GM12878 (cell line): ENCODE measurements around the gene CAMTA1. TPM values are rescaled to one million over a fixed set of nuclear protein-coding genes. Genes with fewer than 3 reads are reported as not detected.

Source experiments
- ATAC-seq: fragments of 200-7000 bp; cut with Tn5 transposase; 3 replicates; pipeline ENCODE4 v1.9.1; 2020; ENCODE audit warnings: mild to moderate bottlenecking, moderate library complexity
- BruUV-seq: library from RNA; stranded (reverse); fragments of 400-500 nt; replicated peaks from 2 replicates; lab custom pipeline; 2021; lab: Mats Ljungman, UMichigan
- CTCF ChIA-PET: fragments of 300-600 bp; sonication (Branson Sonifier 250); formaldehyde crosslinking; extraction: SDS; loops from one replicate; lab custom pipeline; 2021; ENCODE audit warnings: inconsistent platforms; lab: Yijun Ruan, JAX
- POLR2A ChIA-PET: fragments of 350-600 bp; formaldehyde crosslinking; extraction: SDS; loops from one replicate; lab custom pipeline; 2021; ENCODE audit warnings: inconsistent platforms; lab: Charles Lee
- RAD21 ChIA-PET: fragments of 300-600 bp; sonication (Branson Sonifier 250); formaldehyde crosslinking; loops from one replicate; lab custom pipeline; 2023; ENCODE audit warnings: antibody characterized with exemption; ENCODE audit not compliant: unreplicated experiment; lab: Charles Lee
- SMC1A ChIA-PET: fragments of 300-600 bp; sonication (Branson Sonifier 250); formaldehyde crosslinking; loops from one replicate; lab custom pipeline; 2023; ENCODE audit not compliant: unreplicated experiment, uncharacterized antibody; lab: Charles Lee
- DNase-seq: peaks from one replicate; pipeline ENCODE4 v3.0.0-alpha.2; 2011; ENCODE audit warnings: low read depth, low spot score
- FAIRE-seq: peaks from 3 replicates; lab custom pipeline; 2011; peaks lifted over from hg19 to GRCh38; lab: Jason Lieb, UNC
- H2AFZ ChIP-seq: 2 replicates; pipeline ENCODE4 v1.6.0; 2011; ENCODE audit warnings: low read depth, low read length, control low read depth; ENCODE audit not compliant: control insufficient read depth
- H3K27ac ChIP-seq: 2 replicates; pipeline ENCODE4 v1.5.1; 2011; ENCODE audit warnings: control low read depth; ENCODE audit not compliant: control insufficient read depth, insufficient read depth
- H3K27me3 ChIP-seq, 2 experiments: replicated peaks in 1 of 2; 2 replicates each; pipeline versions ENCODE4 v1.6.0 to v1.6.1; 2011; ENCODE audit warnings: low read length in 1 of 2; ENCODE audit not compliant: control insufficient read depth in 2 of 2, insufficient read depth in 2 of 2
- H3K36me3 ChIP-seq, 2 experiments: 2 replicates each; pipeline ENCODE4 v1.5.1; 2011; ENCODE audit warnings: low read length in 1 of 2; ENCODE audit not compliant: control insufficient read depth in 2 of 2, insufficient read depth in 2 of 2
- H3K4me1 ChIP-seq: 2 replicates; pipeline ENCODE4 v1.6.1; 2011; ENCODE audit warnings: mild to moderate bottlenecking, low read length, moderate library complexity, mixed read lengths; ENCODE audit not compliant: control insufficient read depth, insufficient read depth
- H3K4me2 ChIP-seq: 2 replicates; pipeline ENCODE4 v1.6.0; 2011; ENCODE audit warnings: control low read depth; ENCODE audit not compliant: control insufficient read depth, insufficient read depth
- H3K4me3 ChIP-seq: fragments of 200-600 bp; sonication (generic); 2 replicates; pipeline ENCODE4 v1.5.1; 2016
- H3K79me2 ChIP-seq: 2 replicates; pipeline ENCODE4 v1.6.0; 2011; ENCODE audit warnings: low read length; ENCODE audit not compliant: control insufficient read depth, insufficient read depth
- H3K9ac ChIP-seq: 2 replicates; pipeline ENCODE4 v1.8.0; 2011; ENCODE audit warnings: low read length, control low read depth, mixed read lengths; ENCODE audit not compliant: control insufficient read depth, insufficient read depth
- H3K9me3 ChIP-seq: replicated peaks from 3 replicates; pipeline ENCODE4 v1.5.1; 2011; ENCODE audit warnings: mild to moderate bottlenecking, low read length; ENCODE audit not compliant: control insufficient read depth, insufficient read depth
- H4K20me1 ChIP-seq: 2 replicates; pipeline ENCODE4 v1.6.0; 2011; ENCODE audit not compliant: control insufficient read depth, insufficient read depth
- BRCA1 ChIP-seq: IDR thresholded peaks from 2 replicates; pipeline ENCODE4 v1.6.1; 2011; ENCODE audit warnings: low read depth, low read length, improper control_type of control experiment
- EGR1 ChIP-seq, 2 experiments: IDR thresholded peaks; 1 replicate in 1 of 2; 2 replicates in 1 of 2; pipeline ENCODE4 v1.6.1; 2011 to 2012; ENCODE audit warnings: low read depth in 2 of 2, low read length in 2 of 2, borderline replicate concordance in 1 of 2, mild to moderate bottlenecking in 1 of 2, moderate library complexity in 1 of 2
- ETV6 ChIP-seq, 2 experiments: fragments of 450-650 bp in 1 of 2; IDR thresholded peaks in 1 of 2; conservative IDR thresholded peaks in 1 of 2; 2 replicates each; pipeline ENCODE4 v1.6.1; 2014; ENCODE audit warnings: antibody characterized with exemption in 1 of 2, borderline replicate concordance in 1 of 2, low read depth in 1 of 2, mild to moderate bottlenecking in 1 of 2, moderate library complexity in 1 of 2
- KDM1A ChIP-seq: fragments of 200-600 bp; sonication (generic); IDR thresholded peaks from 2 replicates; pipeline ENCODE4 v1.6.1; 2016; ENCODE audit warnings: borderline replicate concordance
- NBN ChIP-seq: fragments of 450-650 bp; IDR thresholded peaks from 2 replicates; pipeline ENCODE4 v1.6.1; 2016
- NR2C2 ChIP-seq: IDR thresholded peaks from 2 replicates; pipeline ENCODE4 v1.6.1; 2011; ENCODE audit warnings: borderline replicate concordance, low read depth; ENCODE audit not compliant: control insufficient read depth, insufficient read length
- PAX8 ChIP-seq: fragments of 450-650 bp; IDR thresholded peaks from 2 replicates; pipeline ENCODE4 v1.6.1; 2017; ENCODE audit warnings: mild to moderate bottlenecking, moderate library complexity
- POU2F2 ChIP-seq: IDR thresholded peaks from 3 replicates; pipeline ENCODE4 v1.6.1; 2011; ENCODE audit warnings: low read depth, mild to moderate bottlenecking, low read length, borderline replicate concordance
- RUNX3 ChIP-seq: IDR thresholded peaks from 2 replicates; pipeline ENCODE4 v1.6.1; 2012; ENCODE audit warnings: low read length, inconsistent platforms
- SIX5 ChIP-seq: IDR thresholded peaks from 2 replicates; pipeline ENCODE4 v1.6.1; 2011; ENCODE audit warnings: mild to moderate bottlenecking, low read depth, low read length, moderate library complexity; ENCODE audit not compliant: severe bottlenecking
- ZNF217 ChIP-seq: fragments of 450-650 bp; IDR thresholded peaks from 2 replicates; pipeline ENCODE4 v1.6.1; 2017; ENCODE audit warnings: antibody characterized with exemption, mild to moderate bottlenecking
- ZNF274 ChIP-seq: IDR thresholded peaks from one replicate; pipeline ENCODE4 v1.8.0; 2011; ENCODE audit not compliant: insufficient read length, insufficient read depth
- WGBS: methylation state at CpG from one replicate; pipeline ENCODE4 v1.1.6; 2016; ENCODE audit warnings: low lambda C conversion rate; ENCODE audit not compliant: insufficient replicate concordance, insufficient coverage; ENCODE audit errors: missing lambda C conversion rate; 5-methylcytosine and 5-hydroxymethylcytosine counted together
- in situ Hi-C: fragments of 300-500 bp; cut with MboI; formaldehyde crosslinking; loops from 9 replicates; pipeline ENCODE4 v1.14.3; 2018; ENCODE audit warnings: mixed read lengths
- intact Hi-C: fragments of 100-400 bp; cut with micrococcal nuclease; formaldehyde crosslinking; loops from one replicate; pipeline ENCODE4 v1.14.2; 2022; ENCODE audit not compliant: unreplicated experiment
- polyA plus RNA-seq, 11 experiments: library from polyadenylated mRNA; depleted of rRNA in 4 of 11; unstranded in 6 of 11; stranded (reverse) in 5 of 11; fragments of >200 nt; fragmentation: Nextera tagmentation in 4 of 11; fragmentation: Illumina TruSeq in 1 of 11; extraction: Ambion mirVana in 4 of 11; extraction: Trizol in 1 of 11; gene quantifications; 1 replicate in 1 of 11; 2 replicates in 10 of 11; pipeline versions ENCODE4 v1.2.1 to v1.2.3, GENCODE V29; 2011 to 2016; ENCODE audit warnings: inconsistent platforms in 2 of 11, missing spikeins in 2 of 11, low read depth in 1 of 11
- total RNA-seq, 4 experiments: library from RNA; depleted of rRNA in 3 of 4; stranded (reverse); fragments of >200 nt in 3 of 4; fragmentation: Illumina TruSeq in 1 of 4; extraction: Trizol in 1 of 4; gene quantifications; 2 replicates each; pipeline versions ENCODE4 v1.2.1 to v1.2.3, GENCODE V29; 2013 to 2021
- TF ChIP-seq, protein P1 (sequence below), 3 experiments: IDR thresholded peaks in 2 of 3; conservative IDR thresholded peaks in 1 of 3; 2 replicates each; pipeline ENCODE4 v1.5.1; 2011; ENCODE audit warnings: low read depth in 3 of 3, low read length in 3 of 3, mild to moderate bottlenecking in 3 of 3, control low read depth in 2 of 3, moderate library complexity in 2 of 3, inconsistent platforms in 1 of 3, mixed read lengths in 1 of 3; ENCODE audit not compliant: control insufficient read depth in 2 of 3, insufficient read depth in 1 of 3; ENCODE audit errors: extremely low read depth in 1 of 3
- TF ChIP-seq, protein P2 (sequence below): fragments of 150-350 bp; IDR thresholded peaks from 2 replicates; pipeline ENCODE4 v1.6.1; 2016; ENCODE audit warnings: low read depth, low read length

Gene CAMTA1
- total and polyA plus RNA-seq, 10 of the 15 experiments (the other 5 are each of a cell fraction or from before 2014, with no cell fraction given), result 37.7 to 148 (median 76.4) TPM

DNA sequence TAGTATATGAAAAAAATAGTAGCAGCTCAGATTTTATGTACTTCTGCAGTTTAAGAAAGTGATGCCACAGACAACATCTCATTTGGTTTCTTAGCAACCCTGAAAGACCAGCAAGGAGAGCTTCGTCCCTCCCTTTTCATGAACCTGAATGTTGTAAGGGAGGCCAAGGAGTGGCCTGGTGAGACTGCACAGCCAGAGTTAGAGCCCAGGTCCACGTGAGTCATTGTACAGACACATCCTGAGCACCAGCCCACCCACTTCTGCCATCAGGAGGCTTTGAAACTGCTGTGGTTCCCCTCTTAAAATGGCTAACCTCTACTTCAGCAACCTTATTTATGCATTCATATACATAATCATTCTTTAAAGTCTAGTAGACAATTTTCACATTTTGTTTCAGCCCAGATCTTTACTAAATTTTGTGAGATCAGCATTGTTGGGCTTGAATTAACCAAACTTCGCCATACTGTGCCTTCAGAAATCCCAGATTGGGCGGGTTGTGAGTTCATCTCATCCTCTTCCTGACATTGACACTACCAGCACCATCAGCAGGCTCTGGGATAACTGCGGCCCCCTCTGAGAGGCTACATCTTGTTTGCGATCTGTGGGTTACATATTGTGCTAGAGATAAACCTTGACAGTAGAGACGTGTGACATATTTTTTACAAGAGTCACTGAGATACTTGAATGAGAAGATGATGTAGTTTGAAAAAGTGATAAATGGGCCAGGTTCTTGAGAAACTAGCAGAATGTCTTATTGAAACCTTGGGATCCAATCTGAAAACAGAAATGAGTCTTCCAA lies 106.7 kb downstream of the CAMTA1 start:
- Histone ChIP-seq H3K9me3 (no peaks in the 10 kb centered on the region), H4K20me1 (no peaks in the 10 kb centered on the region), H3K4me1 (peaks cover 11% of the 10 kb centered on the region), H3K9ac (no peak overlapping the region), H3K27ac (no peak overlapping the region), H3K27me3 (no peaks in the 10 kb centered on the region), H3K36me3 (peaks cover 1 to 2% of the 10 kb centered on the region in 2 experiments; a peak in 2 of 4 replicates), H3K4me2 (no peak overlapping the region), H2AFZ (no peak overlapping the region), H3K79me2 (no peaks in the 10 kb centered on the region), H3K4me3 (no peak overlapping the region)
- ChIA-PET RAD21 (interaction anchor here (0.8 to 1.0 kb wide), 3 partner anchors 23 to 98 kb away, joined by 3 to 4 read pairs (median 4); no protein-coding TSS in a partner anchor), POLR2A (interaction anchor here (1.3 kb wide), 1 partner anchor 67 kb away, joined by 3 read pairs; no protein-coding TSS in a partner anchor), SMC1A (interaction anchor here (0.8 to 6.3 kb wide), 9 partner anchors 20 to 174 kb away, joined by 3 to 68 read pairs (median 5); no protein-coding TSS in a partner anchor), CTCF (interaction anchor here (0.7 to 4.9 kb wide), 11 partner anchors 14 to 173 kb away, joined by 3 to 63 read pairs (median 11); no protein-coding TSS in a partner anchor)
- BruUV-seq, result no TSS peak
- FAIRE-seq (no peak), DNase-seq (no peak), ATAC-seq (no peak)
- WGBS, result 79% methylated on average over 7 of the region's 7 CpGs
- TF ChIP-seq PAX8 (no peak), ZNF217 (no peak), NR2C2 (no peak), SIX5 (no peak), ZNF274 (no peak), KDM1A (no peak), NBN (no peak), ETV6 (conservative IDR thresholded peaks at IDR 0.05 in 1 of 2, IDR thresholded peaks at IDR 0.05 in 1 of 2; ENCODE audit: borderline replicate concordance in 1 of 2, low read depth in 1 of 2) (no peak), EGR1 (IDR thresholded peaks at IDR 0.05; ENCODE audit: borderline replicate concordance in 1 of 2, low read depth in 2 of 2, low read length in 2 of 2) (no peak), RUNX3 (no peak), BRCA1 (no peak), POU2F2 (no peak)
- TF ChIP-seq, protein P1, sequence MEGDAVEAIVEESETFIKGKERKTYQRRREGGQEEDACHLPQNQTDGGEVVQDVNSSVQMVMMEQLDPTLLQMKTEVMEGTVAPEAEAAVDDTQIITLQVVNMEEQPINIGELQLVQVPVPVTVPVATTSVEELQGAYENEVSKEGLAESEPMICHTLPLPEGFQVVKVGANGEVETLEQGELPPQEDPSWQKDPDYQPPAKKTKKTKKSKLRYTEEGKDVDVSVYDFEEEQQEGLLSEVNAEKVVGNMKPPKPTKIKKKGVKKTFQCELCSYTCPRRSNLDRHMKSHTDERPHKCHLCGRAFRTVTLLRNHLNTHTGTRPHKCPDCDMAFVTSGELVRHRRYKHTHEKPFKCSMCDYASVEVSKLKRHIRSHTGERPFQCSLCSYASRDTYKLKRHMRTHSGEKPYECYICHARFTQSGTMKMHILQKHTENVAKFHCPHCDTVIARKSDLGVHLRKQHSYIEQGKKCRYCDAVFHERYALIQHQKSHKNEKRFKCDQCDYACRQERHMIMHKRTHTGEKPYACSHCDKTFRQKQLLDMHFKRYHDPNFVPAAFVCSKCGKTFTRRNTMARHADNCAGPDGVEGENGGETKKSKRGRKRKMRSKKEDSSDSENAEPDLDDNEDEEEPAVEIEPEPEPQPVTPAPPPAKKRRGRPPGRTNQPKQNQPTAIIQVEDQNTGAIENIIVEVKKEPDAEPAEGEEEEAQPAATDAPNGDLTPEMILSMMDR (IDR thresholded peaks at IDR 0.05 in 2 of 3, conservative IDR thresholded peaks at IDR 0.05 in 1 of 3; ENCODE audit: control insufficient read depth in 2 of 3, extremely low read depth in 1 of 3, insufficient read depth in 1 of 3, low read depth in 3 of 3, low read length in 3 of 3), result no peak
- TF ChIP-seq, protein P2, sequence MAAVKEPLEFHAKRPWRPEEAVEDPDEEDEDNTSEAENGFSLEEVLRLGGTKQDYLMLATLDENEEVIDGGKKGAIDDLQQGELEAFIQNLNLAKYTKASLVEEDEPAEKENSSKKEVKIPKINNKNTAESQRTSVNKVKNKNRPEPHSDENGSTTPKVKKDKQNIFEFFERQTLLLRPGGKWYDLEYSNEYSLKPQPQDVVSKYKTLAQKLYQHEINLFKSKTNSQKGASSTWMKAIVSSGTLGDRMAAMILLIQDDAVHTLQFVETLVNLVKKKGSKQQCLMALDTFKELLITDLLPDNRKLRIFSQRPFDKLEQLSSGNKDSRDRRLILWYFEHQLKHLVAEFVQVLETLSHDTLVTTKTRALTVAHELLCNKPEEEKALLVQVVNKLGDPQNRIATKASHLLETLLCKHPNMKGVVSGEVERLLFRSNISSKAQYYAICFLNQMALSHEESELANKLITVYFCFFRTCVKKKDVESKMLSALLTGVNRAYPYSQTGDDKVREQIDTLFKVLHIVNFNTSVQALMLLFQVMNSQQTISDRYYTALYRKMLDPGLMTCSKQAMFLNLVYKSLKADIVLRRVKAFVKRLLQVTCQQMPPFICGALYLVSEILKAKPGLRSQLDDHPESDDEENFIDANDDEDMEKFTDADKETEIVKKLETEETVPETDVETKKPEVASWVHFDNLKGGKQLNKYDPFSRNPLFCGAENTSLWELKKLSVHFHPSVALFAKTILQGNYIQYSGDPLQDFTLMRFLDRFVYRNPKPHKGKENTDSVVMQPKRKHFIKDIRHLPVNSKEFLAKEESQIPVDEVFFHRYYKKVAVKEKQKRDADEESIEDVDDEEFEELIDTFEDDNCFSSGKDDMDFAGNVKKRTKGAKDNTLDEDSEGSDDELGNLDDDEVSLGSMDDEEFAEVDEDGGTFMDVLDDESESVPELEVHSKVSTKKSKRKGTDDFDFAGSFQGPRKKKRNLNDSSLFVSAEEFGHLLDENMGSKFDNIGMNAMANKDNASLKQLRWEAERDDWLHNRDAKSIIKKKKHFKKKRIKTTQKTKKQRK, result no peak
- in situ Hi-C loops (loop anchor here (5.0 kb wide), 1 partner anchor 165 kb away; no protein-coding TSS in a partner anchor), intact Hi-C loops (loop anchor here (2.0 kb wide), 1 partner anchor 165 kb away; no protein-coding TSS in a partner anchor)
